GM18499 (cell line): ENCODE results near the gene GON4L.
"Not testable (repeated sequence)": the region's sequence is repeated elsewhere in the genome, so short reads cannot be mapped to it uniquely, and the experiment has no call there.

Experiments
- ATAC-seq: cut with Tn5 transposase; IDR thresholded peaks from one replicate; pipeline ENCODE4 v1.9.1; 2021; ENCODE audit warnings: moderate number of reproducible peaks; ENCODE audit not compliant: insufficient read depth, unreplicated experiment

Gene GON4L

DNA sequence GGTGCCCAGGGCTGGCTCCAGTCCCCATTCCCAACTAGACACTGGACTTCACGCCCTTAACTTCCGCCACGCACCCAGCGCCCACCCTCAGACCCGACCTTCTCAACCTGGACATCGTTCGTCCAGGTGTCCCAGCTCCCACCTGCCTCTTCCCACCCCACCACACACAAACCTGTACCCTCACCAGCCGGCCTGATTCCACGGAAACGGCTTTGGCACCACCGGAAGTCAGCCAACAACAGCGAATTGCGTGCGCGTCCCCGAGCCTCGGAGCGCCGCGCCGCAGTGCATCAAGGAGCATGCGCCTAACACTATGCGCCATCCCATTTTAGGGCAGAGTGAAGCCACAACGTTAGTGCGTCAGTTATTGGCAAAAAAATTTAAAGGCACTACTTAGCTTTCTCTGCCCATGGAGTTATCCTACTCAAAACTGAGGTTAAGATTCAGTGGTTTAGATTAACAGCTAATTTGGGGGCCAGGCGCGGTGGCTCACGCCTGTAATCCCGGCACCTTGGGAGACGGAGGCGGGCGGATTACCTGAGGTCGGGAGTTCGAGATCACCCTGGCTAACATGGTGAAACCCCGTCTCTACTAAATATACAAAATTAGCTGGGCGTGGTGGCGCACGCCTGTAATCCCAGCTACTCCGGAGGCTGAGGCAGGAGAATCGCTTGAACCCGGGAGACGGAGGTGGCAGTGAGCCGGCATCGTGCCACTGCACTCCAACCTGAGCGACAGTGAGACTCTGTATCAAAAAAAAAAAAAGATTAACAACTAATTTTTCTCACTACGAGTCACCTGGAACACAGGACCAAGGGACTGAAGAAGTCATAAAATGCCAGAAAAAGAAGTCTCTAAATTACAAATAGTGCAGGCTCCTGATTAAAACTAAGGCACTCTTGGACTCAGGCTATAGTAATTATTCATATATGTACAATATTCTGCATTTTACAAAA is at the start of gene GON4L:
GON4L (minus strand) TSS at position 240 of the 956 bp plus-strand sequence. CDS start 3,434 bp downstream, outside the sequence.
- ATAC-seq, result no peak

- ATAC-seq, result no peak
Measured at GRCh38 chr1:155904261-155904660, 47.2 kb upstream of the GON4L start.

- ATAC-seq, result no peak
Measured at GRCh38 chr1:155900161-155900560, 43.1 kb upstream of the GON4L start.

GRCh38 chr1:155899683-155900082 is 42.7 kb upstream of the GON4L start:
- ATAC-seq, result no peak

- ATAC-seq, result no peak
Measured at GRCh38 chr1:155898888-155899287, 41.9 kb upstream of the GON4L start.

- no peak for ATAC-seq
Measured at GRCh38 chr1:155897746-155898145, 40.7 kb upstream of the GON4L start.

GRCh38 chr1:155896476-155896875 is 39.5 kb upstream of the GON4L start:
- ATAC-seq, result not testable (repeated sequence)

DNA sequence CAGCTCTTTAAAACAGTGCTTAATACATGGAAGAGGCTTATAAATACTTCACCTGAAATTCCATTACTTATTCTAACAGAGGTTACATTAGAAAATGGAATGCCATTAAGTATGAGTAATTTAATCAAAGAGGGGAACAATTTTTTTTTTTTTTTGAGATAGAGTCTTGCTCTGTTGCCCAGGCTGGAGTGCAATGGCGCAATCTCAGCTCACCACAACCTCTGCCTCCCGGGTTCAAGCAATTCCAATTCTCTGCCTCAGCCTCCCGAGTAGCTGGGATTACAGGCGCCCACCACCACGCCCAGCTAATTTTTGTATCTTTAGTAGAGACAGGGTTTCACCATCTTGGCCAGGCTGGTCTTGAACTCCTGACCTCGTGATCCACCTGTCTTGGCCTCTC is 38.6 kb upstream of the GON4L start:
- ATAC-seq, result not testable (repeated sequence)

- no peak for ATAC-seq
Measured at GRCh38 chr1:155893389-155894142, 36.6 kb upstream of the GON4L start.

- ATAC-seq, result no peak
Measured at GRCh38 chr1:155892796-155893195, 35.8 kb upstream of the GON4L start.

DNA sequence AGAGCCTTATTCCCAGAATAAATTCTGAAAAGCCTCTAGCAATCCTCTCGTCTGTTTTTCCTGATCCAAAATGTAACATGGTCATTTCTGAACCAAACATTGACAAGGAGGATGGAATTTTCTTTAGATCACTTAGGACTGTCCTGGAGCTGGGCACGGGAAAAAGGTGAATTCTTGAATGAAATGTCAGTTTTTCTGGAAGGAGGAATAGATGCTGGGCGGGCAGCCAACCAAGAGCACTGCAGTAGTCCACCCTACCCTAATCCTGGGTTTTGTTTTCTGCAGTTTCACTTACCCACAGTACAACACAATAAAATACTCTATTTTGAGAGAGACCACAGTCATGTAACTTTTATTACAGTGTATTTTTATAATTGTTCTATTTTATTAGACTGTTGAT is 33.2 kb upstream of the GON4L start:
- no peak for ATAC-seq

- ATAC-seq, result no peak
Measured at GRCh38 chr1:155889566-155889965, 32.6 kb upstream of the GON4L start.

- ATAC-seq, result no peak
Measured at GRCh38 chr1:155888481-155888880, 31.5 kb upstream of the GON4L start.

- no peak for ATAC-seq
Measured at GRCh38 chr1:155884982-155885381, 28.0 kb upstream of the GON4L start.

DNA sequence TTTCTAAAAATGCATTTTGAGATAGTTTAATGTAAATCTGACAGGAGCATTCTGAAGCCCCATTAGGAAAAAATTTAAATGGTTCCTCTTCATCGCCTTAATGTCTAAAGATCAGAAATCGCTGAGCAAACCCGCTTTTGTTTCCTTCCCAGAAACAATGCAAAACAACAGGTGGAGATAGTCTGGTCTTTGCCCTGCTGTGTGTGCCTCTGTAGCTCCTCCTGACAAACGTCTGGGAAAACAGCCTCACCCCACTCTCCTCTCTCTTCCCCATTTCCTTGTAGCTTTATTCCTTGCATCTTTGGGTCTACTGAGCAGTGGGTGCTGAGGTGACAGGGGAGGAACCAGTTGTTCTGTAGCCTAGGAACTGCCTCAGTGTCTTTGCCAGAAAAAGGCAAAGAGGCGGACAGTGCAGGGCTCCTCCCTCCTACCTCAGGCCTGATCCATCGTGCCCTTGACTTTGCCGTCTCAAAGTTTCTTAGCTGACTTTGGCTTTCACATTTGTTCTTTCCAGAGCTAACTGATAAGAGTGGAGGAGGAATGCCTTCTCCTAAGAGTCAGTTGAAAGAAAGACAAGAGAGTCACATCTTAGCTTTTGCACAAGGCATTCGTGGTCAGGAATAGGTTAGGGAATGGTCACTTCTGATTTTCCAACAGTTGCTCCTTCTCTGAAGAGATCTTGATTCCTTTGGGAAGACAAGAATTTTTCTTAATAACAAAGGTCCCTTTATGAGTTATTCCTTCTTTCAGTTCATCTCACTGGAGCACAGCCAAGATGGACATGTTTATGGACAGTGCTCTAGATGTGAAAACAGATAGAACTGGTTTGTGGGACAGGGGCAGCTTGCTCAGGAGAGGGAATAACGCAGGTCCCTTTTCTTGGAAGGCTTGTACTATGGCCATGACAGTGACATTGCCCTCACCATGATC is 27.3 kb upstream of the GON4L start:
- no peak for ATAC-seq

DNA sequence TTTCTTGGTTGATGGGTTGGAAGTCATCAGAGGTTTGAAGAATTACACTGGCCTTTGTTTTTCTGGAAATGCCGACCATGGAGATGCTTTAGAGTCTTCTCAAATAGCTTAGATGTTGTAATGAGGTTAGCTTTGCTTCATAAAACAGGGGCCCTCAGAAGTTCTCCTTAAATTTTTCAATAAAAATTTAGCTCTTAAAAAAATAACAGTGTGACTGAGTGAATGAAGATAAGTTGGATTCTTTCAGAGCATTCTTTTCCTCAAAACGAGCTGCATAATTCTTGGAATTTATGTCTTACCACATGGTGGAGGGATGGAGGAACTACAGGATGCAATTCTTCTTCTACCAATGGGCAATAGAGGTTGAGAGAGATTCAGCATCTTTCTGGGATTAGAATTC is 25.8 kb upstream of the GON4L start:
- ATAC-seq, result no peak

DNA sequence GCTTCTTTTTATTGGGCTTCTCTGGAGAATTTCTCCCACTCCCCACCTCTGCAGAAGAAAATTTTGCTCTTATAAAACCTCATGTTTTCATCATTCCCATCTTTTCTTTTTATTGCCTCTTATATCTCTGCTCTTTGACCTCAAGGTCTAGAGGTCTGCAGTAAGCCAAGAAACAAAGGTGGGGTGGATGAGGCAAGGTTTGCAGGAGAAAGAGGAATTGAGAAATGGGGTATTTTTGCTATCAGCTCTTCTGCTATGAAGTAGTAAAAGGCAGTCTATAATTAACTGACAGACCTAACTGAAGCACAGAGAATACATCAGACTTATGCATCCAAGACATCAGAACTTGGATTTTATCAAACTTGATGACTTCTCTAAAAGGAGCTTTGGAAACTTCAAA is 25.2 kb upstream of the GON4L start:
- ATAC-seq, result no peak

DNA sequence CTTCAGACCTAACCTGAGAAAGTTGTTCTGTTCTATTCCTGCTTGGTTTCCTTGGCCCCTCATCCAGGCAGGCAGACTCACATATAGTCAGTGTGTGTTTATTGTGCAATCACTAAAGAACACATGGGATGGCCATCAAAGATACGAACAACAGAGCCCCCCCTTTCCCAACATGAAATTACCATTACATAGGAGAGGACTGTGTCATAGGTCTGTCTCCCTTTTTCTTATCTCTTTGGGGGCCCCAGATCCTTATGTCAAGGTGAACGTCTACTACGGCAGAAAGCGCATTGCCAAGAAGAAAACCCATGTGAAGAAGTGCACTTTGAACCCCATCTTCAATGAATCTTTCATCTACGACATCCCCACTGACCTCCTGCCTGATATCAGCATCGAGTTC is 23.9 kb upstream of the GON4L start:
- no peak for ATAC-seq

DNA sequence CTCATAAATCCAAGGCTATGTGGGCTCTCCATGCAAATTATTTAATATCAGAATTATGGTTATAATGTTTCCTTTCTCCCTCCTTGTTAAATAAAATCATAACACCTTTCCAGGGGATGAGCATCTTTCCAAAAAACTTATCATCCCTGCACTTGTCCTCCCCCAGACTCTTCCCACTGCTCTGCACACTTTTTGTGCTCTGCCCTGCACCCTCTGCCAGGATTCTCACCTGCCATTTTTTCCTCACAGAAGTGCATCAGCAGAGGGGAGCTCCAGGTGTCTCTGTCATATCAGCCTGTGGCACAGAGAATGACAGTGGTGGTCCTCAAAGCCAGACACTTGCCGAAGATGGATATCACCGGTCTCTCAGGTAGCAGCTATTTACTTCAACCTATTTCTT is 23.2 kb upstream of the GON4L start:
- ATAC-seq, result no peak

DNA sequence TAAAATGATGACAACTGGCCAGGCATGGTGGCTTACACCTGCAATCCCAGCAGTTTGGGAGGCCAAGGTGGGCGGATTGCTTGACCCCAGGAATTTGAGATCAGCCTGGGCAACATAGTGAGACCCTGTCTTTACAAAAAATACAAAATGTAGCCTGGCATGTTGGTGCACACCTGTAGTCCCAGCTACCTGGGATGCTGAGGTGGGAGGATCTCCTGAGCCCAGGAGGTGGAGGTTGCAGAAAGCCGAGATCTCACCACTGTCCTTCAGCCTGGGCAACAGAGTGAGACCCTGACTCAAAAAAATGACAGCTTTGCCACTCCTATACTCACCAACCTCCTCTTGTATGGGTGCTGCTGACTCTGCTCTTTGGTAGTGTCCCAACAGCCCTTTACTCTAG is 20.9 kb upstream of the GON4L start:
- ATAC-seq, result no peak
